Purkinje cell (primary cell): ENCODE data around the gene C19orf33. TPM values are rescaled to one million over a fixed set of nuclear protein-coding genes. Genes with fewer than 3 reads are reported as not detected.

ENCODE experiments used
- polyA plus RNA-seq: library from polyadenylated mRNA; unstranded; fragments of >200 nt; fragmentation: Nextera tagmentation; gene quantifications from 2 replicates; pipeline ENCODE4 v1.2.1, GENCODE V29; 2014

C19orf33 gene
- polyA plus RNA-seq = not detected in 2 replicates

GRCh38 chr19:38303517-38304351 is at the start of gene C19orf33:
TSS of gene C19orf33 (plus strand) at chr19:38304251. CDS start at chr19:38304262, 11 bp downstream.

GRCh38 chr19:38264486-38265212 is 39.4 kb upstream of the C19orf33 start, which contains the start of gene SPINT2:
TSS of gene SPINT2 (plus strand) at chr19:38264573. CDS start at chr19:38264893, 320 bp downstream.

GRCh38 chr19:38315657-38316476 is 11.8 kb downstream of the C19orf33 start, which contains the start of gene YIF1B:
TSS of gene YIF1B (minus strand) at chr19:38315947. CDS start at chr19:38315917, 30 bp downstream.

GRCh38 chr19:38319421-38320258 is 15.6 kb downstream of the C19orf33 start, which contains the start of gene KCNK6:
TSS of gene KCNK6 (plus strand) at chr19:38319845. CDS start at chr19:38319951, 106 bp downstream.

Other genes starting within 250 kb of the C19orf33 start
- 0.87 TPM in 1 of 2 replicates, not detected in the other for gene DPF1, start 80.0 kb upstream of the C19orf33 start, polyA plus RNA-seq
- gene PPP1R14A, start 47.9 kb upstream of the C19orf33 start, polyA plus RNA-seq = 1.3 TPM in 1 of 2 replicates, not detected in the other
- gene SPINT2, start 39.7 kb upstream of the C19orf33 start, polyA plus RNA-seq = 86.8 and 104 TPM in 2 replicates
- gene YIF1B, start 11.7 kb downstream of the C19orf33 start, polyA plus RNA-seq = 40.3 and 41.9 TPM in 2 replicates
- gene KCNK6, start 15.6 kb downstream of the C19orf33 start, polyA plus RNA-seq = not detected in 2 replicates
- 0.39 TPM in 1 of 2 replicates, not detected in the other for gene CATSPERG, start 31.6 kb downstream of the C19orf33 start, polyA plus RNA-seq
- 98.1 and 111 TPM in 2 replicates for gene PSMD8, start 70.3 kb downstream of the C19orf33 start, polyA plus RNA-seq
- not detected in 2 replicates for gene GGN, start 83.8 kb downstream of the C19orf33 start, polyA plus RNA-seq
- gene SPRED3, start 84.4 kb downstream of the C19orf33 start, polyA plus RNA-seq = 0.62 and 1.1 TPM in 2 replicates
- gene FAM98C, start 98.8 kb downstream of the C19orf33 start, polyA plus RNA-seq = 2.2 and 6.1 TPM in 2 replicates
- gene RASGRP4, start 122.0 kb downstream of the C19orf33 start, polyA plus RNA-seq = 0.17 TPM in 1 of 2 replicates, not detected in the other
- gene RYR1, start 129.4 kb downstream of the C19orf33 start, polyA plus RNA-seq = 6.9 and 9.2 TPM in 2 replicates